AML-193 (cell line): ENCODE measurements around the gene CTBP1.
A peak's percentile ranks its signal among the peaks of the same experiment; 100 is the strongest.

Experiments used
- DNase-seq, 2 experiments: peaks; one replicate each; lab custom pipeline; 2025; lab: John Stamatoyannopoulos, UW

Gene CTBP1

DNA sequence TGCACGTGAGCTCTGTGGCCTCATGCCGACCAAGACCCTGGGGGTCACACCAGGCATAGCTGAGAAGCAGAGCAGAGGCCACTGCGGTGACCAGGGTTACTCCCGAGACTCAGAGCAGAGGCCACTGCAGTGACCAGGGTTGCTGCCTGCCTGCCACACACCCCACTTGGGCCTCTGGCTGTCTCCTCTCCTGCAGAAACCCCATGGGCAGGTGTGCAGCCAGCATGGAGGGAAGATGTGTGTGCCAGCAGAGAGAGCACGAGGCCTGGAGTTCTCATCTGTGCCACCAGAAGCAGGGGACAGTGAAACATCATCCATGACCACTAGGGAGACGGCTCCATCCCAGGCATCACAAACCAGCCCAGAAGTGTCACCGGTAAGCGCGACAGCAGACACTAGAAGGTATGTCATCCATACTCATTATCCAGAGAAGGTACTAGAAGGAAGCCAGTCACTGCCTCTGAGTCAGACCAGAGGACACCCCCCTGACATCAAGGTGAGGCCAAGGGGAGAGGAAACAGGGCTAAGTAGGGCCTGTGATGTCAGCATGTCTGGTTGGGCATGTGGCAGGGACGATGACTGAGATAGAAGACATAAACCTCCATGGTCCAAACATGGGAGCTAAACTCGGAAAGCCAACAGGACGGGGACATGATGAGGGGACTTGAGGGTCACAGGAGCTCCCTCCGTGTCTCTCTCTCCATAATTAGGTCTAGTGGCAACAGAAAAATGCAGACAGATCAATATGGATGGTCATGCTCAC, 52.3 kb downstream of the CTBP1 start:
- DNase-seq, result no peak

DNA sequence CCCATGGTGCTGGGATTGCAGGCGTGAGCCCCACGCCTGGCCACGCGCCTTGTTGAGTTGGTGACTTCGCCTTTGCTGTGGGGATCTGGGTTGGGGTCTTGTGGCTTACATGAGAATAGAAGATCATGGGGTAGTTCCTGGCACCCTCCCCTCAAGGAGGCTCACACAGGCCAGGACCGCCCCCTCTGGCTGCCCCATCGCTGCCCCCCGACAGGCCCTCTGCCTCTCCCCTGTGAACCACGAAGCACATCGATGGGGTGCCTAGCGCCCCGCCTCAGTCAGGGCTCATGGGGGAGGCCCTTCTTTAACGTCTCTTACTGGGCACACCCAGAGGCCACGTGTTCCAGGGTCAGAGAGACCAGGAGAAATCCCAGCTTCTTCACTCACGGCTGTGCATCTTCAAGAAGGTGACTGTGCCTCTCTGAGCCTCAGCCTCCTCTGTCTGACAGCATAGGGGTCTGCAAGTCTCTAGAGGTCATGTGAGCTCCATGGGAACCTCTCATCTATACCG, 53.0 kb downstream of the CTBP1 start:
- DNase-seq, result no peak

DNA sequence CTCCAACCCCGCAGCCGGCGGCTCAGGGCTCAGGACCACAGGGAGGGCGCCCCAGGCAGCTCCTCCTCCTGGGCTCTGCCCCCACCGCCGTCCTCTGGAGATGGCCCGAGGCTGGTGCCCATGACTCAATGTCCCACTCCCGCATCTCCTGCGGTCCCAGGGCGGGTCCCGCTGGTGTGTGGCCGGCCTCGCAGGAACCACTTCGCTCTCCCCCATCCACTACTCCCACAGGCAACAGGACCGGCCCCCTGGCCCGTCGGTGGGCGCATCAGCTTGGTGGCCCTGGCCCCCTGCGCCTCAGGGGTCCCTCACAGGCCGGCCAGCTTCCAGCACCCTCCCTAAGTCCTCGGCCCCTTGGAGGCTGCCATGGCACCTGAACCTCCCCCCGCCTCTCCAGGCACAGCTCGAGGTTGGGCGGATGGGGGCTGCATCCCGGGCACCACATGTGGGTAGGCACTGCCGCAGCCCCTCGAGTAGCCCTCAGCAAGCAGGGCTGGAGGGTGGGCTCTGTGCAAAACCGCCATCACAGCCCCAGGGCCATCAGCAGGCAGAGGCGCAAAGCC, 53.7 kb downstream of the CTBP1 start:
- no peak for DNase-seq

DNA sequence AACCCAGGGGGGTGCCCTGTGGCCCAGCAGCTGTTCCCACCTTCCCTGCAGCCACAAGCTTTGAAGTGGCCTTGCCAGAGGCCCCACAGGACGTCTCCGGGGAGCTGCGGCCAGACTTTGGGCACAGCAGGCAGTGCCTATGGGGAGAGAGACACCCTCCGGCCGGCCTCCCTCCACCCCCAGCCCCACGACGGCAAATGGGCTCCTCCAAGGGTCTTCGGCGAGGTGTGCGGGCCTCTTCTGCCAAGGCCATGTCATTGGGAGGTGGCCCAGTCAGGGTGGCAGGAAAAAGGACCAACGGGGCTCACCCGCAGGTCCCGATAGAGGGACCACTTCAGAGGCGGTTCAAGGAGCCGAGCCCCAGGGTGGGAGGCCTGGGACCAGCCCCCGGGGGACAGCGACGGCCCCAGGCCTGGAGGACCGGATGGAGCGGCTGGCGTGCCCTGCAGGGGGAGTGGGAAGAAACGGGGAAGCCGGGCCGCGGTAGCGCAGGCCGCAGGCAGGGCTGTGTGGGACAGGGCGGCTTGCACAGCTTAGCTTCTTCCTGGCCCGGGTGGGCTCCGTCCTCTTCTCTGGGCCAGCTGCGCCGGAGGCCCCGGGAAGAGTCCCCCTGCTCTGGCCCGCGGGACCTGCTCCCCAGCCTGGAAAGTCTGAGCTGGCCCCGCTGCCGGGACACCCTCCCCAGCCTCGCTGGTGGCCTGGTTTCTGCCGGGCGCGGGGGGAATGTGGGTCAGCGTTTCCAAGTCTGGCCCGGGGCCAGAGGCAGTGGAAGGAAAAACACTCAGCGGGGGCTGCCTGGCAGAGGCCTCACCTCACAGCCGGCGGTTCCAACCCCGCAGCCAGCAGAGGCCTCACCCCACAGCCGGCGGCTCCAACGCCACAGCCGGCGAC, 54.7 kb downstream of the CTBP1 start:
- DNase-seq, result no peak

DNA sequence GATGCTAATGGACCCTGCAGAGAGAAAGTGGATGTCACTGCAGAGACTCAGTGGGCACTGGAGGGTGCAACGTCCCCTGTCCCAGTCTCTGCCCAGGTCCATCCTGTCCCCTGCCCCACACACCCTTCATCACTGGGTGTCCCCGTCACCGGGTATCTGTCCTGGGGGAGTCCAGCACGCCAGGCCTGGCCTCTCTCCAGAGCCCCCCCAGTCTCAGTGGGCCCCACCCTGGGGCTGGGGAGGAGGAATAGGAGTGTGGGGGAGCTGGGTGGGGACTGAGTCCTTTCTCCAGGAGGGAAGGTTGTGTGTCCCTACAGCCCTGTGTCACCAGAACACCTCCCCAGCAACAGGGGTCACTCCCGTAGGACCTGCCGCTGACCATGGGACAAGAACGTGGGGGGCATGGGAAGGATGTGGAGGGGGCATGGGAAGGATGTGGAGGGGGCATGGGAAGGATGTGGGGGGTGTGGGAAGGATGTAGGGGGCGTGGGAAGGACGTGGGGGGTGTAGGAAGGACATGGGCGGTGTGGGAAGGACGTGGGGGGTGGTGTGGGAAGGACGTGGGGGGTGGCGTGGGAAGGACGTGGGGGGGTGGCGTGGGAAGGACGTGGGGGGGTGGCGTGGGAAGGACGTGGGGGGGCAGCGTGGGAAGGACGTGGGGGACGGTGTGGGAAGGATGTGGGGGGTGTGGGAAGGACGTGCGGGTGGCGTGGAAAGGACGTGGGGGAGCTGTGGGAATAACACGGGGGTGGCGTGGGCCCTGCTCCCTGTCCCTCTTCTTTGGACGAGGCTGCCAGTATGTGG, 55.5 kb downstream of the CTBP1 start:
- DNase-seq, result no peak

DNA sequence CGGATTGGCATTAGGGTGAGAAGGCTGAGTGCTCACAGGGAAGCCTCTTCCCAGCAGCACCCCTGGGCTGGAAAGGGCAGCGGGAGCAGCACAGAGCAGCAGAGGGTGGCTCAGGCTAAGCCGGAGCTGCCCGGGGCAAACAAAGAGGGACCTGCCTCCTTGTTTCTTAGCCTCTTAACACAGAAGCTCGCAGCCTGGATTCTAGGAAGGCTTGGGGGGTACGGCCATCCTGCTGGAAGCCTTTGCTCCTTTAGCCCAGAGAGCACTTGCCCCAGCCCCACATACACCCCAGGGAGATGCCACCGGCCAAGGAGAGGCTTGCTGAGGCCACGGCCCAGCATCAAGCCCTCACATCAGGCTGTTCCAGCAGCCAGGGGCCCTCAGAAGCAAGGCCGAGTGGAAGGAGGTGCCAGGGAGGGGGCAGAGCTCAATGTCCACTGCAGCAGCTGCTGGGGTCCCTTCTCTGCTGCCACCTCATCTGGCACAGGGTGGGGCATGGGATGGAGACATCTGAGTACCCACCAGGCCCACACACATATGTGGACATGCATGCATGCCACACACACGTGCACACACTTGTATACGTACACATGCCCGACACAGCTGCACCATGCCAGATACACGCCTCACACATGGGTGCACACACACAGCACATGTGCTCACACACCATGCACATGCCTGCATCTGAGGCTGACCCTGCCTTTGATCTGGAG, 56.3 kb downstream of the CTBP1 start:
- DNase-seq, result no peak

DNA sequence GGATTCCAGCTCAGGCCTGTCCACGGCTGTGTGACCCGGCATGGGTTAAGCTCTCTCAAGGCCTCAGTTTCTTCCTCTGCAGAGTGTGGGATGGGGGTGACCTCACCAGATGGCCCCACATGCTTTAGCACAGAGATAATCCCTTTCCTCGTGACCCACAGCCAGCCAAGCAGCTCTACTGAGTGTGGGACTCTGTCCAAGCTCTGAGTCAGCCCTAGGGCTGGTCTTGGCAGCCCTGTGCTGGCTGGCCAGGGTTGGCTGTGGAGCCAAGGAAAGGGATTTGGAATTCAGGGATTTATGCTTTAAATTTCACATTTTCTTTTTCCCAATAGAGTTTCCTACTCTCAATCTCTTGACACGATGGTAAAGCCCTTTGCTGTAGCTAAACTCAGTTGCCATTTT, 56.8 kb downstream of the CTBP1 start:
- DNase-seq, result no peak

DNA sequence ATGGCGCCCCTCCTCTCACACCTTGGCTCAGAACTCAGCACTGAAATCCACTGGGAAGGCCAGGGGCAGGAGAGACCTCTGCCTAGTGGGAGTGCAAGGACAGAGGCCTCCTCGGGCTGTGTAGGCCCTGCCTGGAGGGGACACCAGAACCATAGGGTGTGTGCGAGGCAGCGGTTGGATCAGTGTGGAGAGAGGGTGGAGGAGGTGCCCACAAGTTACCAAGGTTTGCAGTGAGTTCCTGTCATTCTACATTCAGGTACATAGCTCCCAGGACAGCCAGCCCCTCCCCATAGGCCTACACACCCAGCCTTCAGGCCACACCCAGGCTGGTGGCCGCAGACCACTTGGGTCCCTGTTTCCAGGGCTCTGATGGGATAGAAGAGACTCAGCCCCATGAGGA, 57.3 kb downstream of the CTBP1 start:
- DNase-seq, result no peak

DNA sequence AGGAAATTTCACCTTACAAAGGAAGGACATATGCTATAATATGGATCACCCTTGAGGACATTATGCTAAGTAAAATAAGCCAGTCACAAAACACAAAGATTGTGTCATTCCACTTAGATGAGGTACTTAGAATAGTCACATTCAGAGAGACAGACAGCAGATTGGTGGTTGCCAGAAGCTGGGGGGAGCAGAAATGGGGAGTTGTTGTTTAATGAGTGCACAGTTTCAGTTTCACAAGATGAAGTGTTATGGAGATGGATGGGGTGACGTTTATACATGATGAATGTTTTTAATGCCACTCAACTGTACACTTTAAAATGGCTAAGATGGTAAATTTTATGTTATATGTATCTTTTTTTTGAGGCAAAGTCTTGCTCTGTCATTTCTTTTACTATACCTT, 61.7 kb downstream of the CTBP1 start:
- no peak for DNase-seq

DNA sequence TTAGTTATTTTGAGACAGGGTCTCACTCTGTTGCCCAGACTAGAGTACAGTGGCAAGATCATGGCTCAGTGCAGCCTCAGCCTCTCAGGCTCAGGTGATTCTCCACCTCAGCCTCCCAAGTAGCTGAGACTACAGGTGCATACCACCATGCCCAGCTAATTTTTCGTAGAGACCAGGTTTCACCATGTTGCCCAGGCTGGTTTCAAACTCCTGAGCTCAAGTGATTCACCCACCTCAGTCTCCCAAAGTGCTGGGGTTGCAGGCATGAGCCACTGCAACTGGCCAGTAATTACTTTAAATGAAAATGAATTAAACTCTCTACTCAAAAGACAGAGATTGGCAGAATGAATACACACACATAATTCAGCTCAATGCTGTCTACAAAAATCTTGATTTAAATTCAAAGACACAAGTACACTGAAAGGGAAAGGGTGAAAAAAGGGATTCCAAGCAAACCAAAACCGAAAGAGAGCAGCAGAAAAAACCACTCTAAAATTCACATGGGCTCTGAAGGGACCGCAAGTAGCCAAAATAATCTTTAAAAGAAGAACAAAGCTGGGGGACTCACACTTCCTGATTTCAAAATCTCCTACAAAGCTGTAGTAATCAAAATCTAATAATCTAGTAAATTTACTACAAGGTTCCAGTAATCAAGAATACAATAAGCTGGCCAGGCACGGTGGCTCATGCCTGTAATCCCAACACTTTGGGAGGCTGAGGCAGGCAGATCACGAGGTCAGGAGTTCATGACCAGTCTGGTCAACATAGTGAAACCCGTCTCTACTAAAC, 64.8 kb downstream of the CTBP1 start:
- DNase-seq, result peak; percentile 65 to 80

DNA sequence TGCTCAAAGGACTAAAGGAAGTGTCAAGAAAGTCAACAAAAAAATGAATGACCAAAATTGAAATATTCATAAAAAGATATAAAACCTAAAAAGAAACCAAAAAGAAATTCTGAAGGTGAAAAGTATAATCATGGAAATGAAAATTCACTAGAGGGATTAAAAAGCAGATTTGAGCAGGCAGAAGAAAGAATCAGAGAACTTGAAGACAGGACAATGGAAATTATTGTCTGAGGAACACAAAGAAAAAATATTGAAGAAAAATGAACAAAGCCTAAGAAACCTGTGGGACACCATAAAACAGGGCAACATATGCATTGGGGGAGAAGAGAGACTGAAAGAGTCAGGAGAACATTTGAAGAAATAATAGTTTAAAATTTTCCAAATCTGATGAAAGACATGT, 66.6 kb downstream of the CTBP1 start:
- DNase-seq, result no peak

DNA sequence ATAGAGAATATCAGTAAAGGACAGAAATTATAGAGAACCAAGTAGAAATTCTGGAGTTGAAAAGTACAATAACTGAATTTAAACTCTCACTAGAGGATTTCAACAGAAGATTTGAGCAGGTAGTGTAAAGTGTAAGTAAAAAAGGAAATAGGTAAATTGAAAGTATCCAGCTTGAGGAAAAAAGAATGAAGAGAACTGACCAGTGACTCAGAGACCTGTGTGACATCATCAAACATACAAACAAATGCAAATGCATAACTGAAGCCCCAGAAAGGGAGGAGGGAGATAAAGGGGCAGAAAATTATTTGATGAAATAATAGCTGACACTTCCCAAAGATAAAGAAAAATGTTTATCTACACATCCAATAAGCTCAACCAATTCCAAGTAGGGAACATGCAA, 68.3 kb downstream of the CTBP1 start:
- DNase-seq, result no peak

DNA sequence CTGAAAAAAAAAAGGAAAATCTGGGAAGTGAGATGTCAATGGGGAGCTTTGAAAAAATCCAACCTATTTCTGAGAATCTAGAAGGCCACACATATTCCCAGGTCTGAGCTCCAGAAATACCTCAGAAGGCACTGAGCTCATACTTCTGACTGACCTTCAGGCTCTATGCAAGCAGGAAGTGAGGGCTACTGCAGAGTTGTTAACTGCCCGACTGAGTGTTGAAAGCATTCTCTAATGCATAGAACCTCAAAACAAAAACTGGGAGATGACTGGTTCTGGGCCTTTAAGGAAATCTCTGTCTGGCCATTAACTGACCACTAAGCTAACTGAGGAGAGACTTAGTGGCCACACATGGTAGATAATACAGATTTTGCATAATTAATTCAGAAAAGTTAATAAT, 69.0 kb downstream of the CTBP1 start:
- DNase-seq, result no peak

DNA sequence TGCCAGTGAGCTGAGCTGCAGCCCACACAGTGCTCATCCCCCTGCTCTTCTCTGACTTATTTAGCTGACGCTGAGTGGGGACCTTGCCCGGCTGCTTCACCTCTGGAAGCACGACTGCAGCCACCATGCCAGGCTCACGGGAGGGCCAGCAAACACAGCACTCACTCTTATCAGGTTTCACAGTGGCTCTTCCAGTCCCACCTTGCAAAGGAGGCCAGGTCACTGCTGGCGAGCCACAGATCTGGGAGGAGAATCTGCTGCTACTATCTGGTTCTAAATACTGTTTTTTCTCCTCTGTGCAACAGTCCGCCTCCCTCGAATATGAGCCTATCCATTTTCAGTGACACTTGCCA, 69.9 kb downstream of the CTBP1 start:
- DNase-seq, result no peak

DNA sequence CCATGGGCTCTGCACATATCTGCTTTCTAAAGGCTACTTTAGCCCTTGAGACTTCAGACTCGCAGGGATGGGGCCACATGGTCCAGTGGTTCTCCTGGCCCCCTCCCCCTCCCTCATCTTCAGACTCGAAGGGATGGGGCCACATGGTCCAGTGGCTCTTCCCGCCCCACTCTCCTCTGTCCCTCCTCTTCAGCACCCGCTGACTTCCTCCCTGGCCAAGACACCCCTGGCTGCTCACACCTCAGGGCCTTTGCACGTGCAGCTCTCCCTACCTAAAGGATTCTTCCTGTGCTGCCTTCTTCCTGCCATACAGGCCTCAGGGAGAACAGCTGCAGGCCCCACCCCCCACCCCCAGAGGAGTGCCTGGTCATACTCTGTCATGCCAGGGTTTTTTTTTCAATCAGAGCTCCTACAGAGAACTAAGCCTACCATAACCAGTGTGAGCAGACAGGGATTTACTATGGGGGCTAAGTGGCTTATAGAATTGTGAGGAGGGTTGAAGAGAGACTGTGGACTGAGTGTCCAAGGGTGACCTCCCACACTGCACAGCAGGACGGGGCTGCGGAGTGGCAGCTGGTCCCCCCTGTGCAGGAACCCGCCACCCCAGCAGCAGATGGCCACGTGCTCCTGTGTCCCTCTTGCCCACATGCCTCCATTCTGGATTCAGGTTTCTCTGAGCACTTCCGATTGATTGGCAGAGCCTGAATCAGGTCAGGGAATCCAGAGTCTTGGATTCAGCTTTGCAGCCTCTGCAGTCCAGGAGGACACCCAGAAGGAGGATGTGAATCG, 70.4 kb downstream of the CTBP1 start:
- no peak for DNase-seq

DNA sequence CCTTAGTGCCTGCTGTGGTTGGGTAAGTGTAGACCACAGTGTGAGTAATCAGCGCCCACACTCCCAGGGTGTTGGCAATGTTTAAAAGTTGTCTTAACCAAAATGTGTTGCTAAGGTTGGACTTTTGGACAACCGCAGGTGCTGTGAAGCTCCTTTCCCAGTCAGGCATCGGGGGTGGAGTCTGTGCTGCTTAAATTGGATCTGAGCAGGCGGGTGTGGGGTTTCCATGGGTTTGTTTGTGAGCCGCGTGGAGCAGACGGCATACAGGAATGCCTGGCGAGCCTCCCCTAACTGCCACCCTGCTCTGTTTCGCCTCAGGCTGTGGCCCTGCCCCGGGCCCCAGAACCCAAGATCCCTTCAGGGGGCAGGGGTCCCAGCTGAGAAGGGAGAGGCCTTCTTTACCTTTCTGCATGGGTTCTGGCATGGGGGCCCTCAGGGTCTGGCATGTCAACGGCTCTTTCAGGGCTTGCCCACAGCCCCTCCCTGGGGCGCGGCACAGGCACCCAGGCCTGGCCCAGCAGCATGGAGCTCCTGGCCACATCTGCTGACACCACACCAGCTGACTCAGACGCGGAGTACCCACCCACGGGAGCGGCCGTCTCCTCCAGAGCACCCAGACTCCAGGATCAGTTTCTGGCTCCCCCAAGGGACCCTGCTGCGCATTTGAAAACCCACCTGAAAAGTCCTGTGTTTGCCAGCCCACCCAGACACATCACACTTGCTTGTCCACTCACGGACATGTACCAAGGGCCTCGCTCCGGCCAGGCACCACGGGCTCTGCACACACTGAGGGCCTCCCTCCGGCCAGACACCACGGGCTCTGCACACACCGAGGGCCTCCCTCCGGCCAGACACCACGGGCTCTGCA, 71.4 kb downstream of the CTBP1 start:
- DNase-seq, result no peak

DNA sequence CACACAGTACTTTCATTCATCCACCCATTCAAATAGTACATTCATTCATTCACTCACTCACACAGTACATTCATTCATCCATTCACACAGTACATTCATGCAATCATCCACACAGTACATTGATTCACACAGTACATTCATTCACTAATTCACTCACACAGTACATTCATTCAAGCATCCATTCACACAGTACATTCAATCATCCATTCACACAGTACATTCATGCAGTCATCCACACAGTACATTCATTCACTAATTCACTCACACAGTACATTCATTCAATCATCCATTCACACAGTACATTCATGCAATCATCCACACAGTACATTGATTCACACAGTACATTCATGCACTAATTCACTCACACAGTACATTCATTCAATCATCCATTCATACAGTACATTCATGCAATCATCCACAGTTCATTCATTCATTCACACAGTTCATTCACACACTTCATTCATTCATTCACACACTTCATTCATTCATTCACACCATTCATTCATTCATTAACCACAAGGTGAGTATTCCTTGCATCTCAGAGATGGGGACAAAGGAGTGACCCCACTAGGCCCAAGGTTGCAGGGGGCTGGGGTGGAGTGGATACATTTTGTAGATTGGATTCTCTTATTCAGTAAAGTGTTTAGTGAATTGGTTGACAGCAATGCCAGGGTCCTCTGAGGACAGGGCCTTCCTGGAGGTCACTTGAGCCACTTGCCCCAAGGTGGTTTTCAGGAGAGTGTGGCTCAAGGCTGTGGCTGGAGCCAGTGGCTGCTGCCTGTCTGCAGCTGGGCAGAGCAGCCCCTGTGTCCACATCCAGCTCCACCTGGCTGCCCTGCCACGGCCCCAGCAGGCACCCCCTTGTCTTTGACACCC, 72.3 kb downstream of the CTBP1 start:
- no peak for DNase-seq
